Chondrocyte (in vitro differentiated cells): ENCODE data around the gene CAPZA3. TPM values are rescaled to one million over a fixed set of nuclear protein-coding genes. Genes with fewer than 3 reads are reported as not detected.

Experiments
- DNase-seq: peaks from one replicate; pipeline ENCODE4 v3.0.0; 2021; ENCODE audit warnings: mixed read lengths, low spot score
- H3K27ac Mint-ChIP-seq: one replicate; pipeline ENCODE4 v1.8.0; 2021; ENCODE audit warnings: mild to moderate bottlenecking, moderate library complexity, mixed read lengths; ENCODE audit not compliant: unreplicated experiment
- H3K27me3 Mint-ChIP-seq: 2 replicates; pipeline ENCODE4 v1.8.0; 2021; ENCODE audit warnings: low read depth, mixed read lengths
- H3K36me3 Mint-ChIP-seq: 2 replicates; pipeline ENCODE4 v1.8.0; 2021; ENCODE audit warnings: low read depth, mixed read lengths
- H3K4me1 Mint-ChIP-seq: 2 replicates; pipeline ENCODE4 v1.8.0; 2021; ENCODE audit warnings: low read depth, mild to moderate bottlenecking, mixed read lengths
- H3K4me3 Mint-ChIP-seq: one replicate; pipeline ENCODE4 v1.8.0; 2021; ENCODE audit warnings: mild to moderate bottlenecking, moderate library complexity, mixed read lengths; ENCODE audit not compliant: unreplicated experiment
- H3K9me3 Mint-ChIP-seq: 2 replicates; pipeline ENCODE4 v1.8.0; 2021; ENCODE audit warnings: low read depth, mixed read lengths
- total RNA-seq: library from RNA; stranded (reverse); gene quantifications from 3 replicates; pipeline ENCODE4 v1.2.1, GENCODE V29; 2021
- TF ChIP-seq, protein P1 (sequence below): fragments of 200-600 bp; sonication (generic); IDR thresholded peaks from 2 replicates; pipeline ENCODE4 v1.5.0; 2021; ENCODE audit warnings: antibody characterized with exemption, mild to moderate bottlenecking, moderate library complexity

Gene CAPZA3
- total RNA-seq, 1 donor from 2014 or later, result not detected

DNA sequence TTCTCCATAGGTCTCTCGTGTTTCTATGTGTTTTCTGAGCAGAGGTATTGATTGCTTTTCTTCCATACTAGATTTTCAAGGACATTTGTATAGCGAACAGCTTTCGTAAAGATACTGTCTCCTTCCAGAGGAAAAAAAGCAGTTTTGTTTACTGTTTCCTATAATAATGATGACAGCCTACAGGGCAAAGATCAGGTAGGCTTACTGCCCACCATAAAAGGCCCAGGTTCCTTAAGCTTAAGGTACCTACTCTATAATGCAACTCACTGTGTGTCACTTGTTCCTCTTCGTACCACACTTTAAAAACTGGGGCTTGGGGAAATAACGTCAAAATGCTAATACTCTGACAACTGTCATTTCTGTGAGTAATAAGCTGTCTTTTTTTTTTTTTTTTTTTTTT is 6.8 kb upstream of the CAPZA3 start:
- no peak for DNase-seq
- H3K4me1 Mint-ChIP-seq, result no peaks in the 10 kb centered on the region
- no peak overlapping the region for H3K27ac Mint-ChIP-seq
- TF ChIP-seq, protein P1, sequence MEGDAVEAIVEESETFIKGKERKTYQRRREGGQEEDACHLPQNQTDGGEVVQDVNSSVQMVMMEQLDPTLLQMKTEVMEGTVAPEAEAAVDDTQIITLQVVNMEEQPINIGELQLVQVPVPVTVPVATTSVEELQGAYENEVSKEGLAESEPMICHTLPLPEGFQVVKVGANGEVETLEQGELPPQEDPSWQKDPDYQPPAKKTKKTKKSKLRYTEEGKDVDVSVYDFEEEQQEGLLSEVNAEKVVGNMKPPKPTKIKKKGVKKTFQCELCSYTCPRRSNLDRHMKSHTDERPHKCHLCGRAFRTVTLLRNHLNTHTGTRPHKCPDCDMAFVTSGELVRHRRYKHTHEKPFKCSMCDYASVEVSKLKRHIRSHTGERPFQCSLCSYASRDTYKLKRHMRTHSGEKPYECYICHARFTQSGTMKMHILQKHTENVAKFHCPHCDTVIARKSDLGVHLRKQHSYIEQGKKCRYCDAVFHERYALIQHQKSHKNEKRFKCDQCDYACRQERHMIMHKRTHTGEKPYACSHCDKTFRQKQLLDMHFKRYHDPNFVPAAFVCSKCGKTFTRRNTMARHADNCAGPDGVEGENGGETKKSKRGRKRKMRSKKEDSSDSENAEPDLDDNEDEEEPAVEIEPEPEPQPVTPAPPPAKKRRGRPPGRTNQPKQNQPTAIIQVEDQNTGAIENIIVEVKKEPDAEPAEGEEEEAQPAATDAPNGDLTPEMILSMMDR, result no peak
- peaks cover 4% of the 10 kb centered on the region for H3K36me3 Mint-ChIP-seq
- H3K27me3 Mint-ChIP-seq, result no peaks in the 10 kb centered on the region
- no peak overlapping the region for H3K4me3 Mint-ChIP-seq
- peaks cover 17% of the 10 kb centered on the region for H3K9me3 Mint-ChIP-seq

DNA sequence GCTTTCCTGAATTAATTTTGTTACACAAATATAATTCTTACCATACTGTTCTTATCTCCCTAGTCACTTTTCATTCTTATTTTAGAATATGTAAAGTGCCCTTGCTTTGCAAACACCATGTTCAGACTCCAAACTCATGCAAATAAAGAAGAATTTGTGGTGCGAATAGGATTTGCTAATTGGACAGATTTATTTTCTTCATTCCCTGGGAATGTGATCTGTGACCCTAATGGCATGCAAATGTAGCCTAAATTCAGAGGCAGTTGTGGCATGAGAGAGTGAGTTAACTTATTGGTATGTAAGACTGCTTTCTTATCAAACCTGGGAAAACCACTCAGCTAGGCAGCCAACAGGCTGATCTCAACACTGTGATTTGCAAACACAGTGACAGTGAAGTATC is 10.0 kb downstream of the CAPZA3 start:
- H3K4me1 Mint-ChIP-seq, result peaks cover 31% of the 10 kb centered on the region
- H3K36me3 Mint-ChIP-seq, result no peaks in the 10 kb centered on the region
- no peak overlapping the region for H3K4me3 Mint-ChIP-seq
- H3K27ac Mint-ChIP-seq, result peak overlapping the region; percentile 49
- no peak for DNase-seq
- peaks cover 4% of the 10 kb centered on the region for H3K9me3 Mint-ChIP-seq
- TF ChIP-seq, protein P1, result no peak
- no peaks in the 10 kb centered on the region for H3K27me3 Mint-ChIP-seq

DNA sequence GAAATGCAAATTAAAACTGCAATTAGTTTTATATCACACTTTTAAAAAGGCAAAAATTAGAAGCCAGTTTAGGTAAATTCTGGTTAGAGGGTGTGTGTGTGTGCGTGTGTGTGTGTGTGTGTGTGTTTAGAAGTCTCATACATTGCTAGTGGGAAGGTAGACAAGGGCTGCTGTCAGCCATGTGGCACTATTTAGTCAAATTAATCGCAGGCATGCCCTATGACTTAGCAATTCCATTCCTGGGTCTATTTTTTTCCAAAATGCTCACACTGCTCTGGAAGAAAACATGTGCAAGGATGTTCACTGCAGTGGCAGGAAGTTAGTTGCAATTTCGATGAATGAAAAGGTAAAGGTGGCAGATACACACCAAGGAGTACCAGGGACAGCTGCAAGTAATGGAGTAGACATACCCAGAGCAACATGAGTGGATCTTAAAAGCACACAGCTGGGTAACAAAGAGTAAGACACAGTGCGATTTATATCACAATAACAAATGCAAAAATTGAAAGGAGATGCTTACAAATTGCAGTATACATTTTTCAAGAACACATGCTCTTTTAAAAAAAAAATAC is 11.6 kb downstream of the CAPZA3 start:
- TF ChIP-seq, protein P1, result no peak
- H3K9me3 Mint-ChIP-seq, result no peaks in the 10 kb centered on the region
- H3K36me3 Mint-ChIP-seq, result no peaks in the 10 kb centered on the region
- no peak for DNase-seq
- no peak overlapping the region for H3K27ac Mint-ChIP-seq
- H3K4me3 Mint-ChIP-seq, result no peak overlapping the region
- no peaks in the 10 kb centered on the region for H3K27me3 Mint-ChIP-seq
- peaks cover 36% of the 10 kb centered on the region for H3K4me1 Mint-ChIP-seq

DNA sequence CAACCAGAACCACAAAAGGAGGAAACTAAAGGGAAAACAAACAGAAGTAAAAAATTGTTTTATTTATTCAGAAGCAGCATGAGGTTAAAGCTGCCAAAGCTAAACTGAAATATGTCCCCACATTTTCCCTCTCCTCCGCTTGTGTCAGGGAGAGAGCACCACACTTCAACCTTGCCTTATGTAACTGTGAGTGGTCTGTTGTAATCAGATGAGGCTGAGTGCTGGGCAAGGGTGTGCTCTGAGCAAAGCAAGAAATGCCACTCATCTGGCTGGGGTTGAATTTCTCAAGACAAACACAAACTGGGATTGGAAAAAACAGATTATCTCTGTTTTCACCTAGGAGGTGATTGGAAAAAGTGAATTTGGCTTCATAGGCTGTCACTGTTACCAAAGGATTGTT is 12.2 kb downstream of the CAPZA3 start:
- no peak overlapping the region for H3K4me3 Mint-ChIP-seq
- H3K9me3 Mint-ChIP-seq, result no peaks in the 10 kb centered on the region
- no peak for DNase-seq
- no peak overlapping the region for H3K27ac Mint-ChIP-seq
- H3K36me3 Mint-ChIP-seq, result no peaks in the 10 kb centered on the region
- peaks cover 36% of the 10 kb centered on the region for H3K4me1 Mint-ChIP-seq
- no peaks in the 10 kb centered on the region for H3K27me3 Mint-ChIP-seq
- TF ChIP-seq, protein P1, result no peak

DNA sequence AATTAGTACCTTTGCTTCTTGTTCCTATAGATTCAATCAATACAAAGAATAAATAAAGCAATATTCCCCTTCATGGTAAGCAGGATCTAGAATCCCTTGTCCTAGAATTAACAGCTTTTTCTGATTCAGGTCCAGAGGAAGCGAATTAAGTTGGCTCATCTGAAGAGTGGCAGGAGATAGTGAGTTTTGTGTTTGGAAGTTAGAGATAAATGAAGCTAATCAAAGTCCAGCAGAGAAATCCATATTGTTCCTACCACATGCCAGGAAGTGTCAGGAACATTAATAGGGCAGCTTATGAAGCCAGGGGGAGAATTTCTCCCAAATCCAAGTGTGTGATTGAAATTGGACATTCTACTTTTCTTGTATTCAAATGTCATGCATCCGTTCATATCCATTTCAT is 13.9 kb downstream of the CAPZA3 start:
- peaks cover 36% of the 10 kb centered on the region for H3K4me1 Mint-ChIP-seq
- DNase-seq, result no peak
- TF ChIP-seq, protein P1, result no peak
- H3K9me3 Mint-ChIP-seq, result no peaks in the 10 kb centered on the region
- no peaks in the 10 kb centered on the region for H3K27me3 Mint-ChIP-seq
- no peaks in the 10 kb centered on the region for H3K36me3 Mint-ChIP-seq
- H3K27ac Mint-ChIP-seq, result no peak overlapping the region
- H3K4me3 Mint-ChIP-seq, result no peak overlapping the region
